ENCODE measurements around the gene SH2D5. TPM values are rescaled to one million over a fixed set of nuclear protein-coding genes. Genes with fewer than 3 reads are reported as not detected.

SH2D5 gene
- total RNA-seq (2022), result 14.0 and 14.6 TPM in 2 replicates
- percentile 44 among the genes with signal in this experiment for Bru-seq, nascent RNA
- BruChase-seq, experiment 1, labeled RNA remaining after a 6-hour chase, result percentile 66 among the genes with signal in this experiment
- BruChase-seq, experiment 2, labeled RNA remaining after a 2-hour chase, result percentile 50 among the genes with signal in this experiment
- long read RNA-seq, partial matches to known transcripts, result 6 of 19 reads
- long read RNA-seq, other reads (novel, unspliced or antisense), result 11 of 19 reads

- Mint-ChIP-seq H3K9me3 (ENCODE audit: unreplicated experiment) (no peaks in the 10 kb centered on the region), H3K27ac (ENCODE audit: low read depth, unreplicated experiment) (peak within 1 kb of the TSS; percentile 90), H3K4me3 (ENCODE audit: unreplicated experiment) (peak within 1 kb of the TSS; percentile 85), H3K36me3 (ENCODE audit: insufficient read depth, unreplicated experiment) (peaks cover 26% of the 10 kb centered on the region), H3K4me1 (ENCODE audit: insufficient read depth, unreplicated experiment) (peaks cover 8% of the 10 kb centered on the region), H3K27me3 (ENCODE audit: insufficient read depth, unreplicated experiment) (no peaks in the 10 kb centered on the region)
- BruUV-seq (replicated peaks), result no TSS peak
- TF ChIP-seq CTCF (IDR thresholded peaks at IDR 0.05; ENCODE audit: unreplicated experiment), result no peak
- intact Hi-C loops (cut with micrococcal nuclease), result loop anchor here (1.0 kb wide), 1 partner anchor 36 kb away; no protein-coding TSS in a partner anchor
- ChIA-PET CTCF (interaction anchor here (0.6 to 1.5 kb wide), 5 partner anchors 10 to 891 kb away, joined by 3 to 6 read pairs (median 3); no protein-coding TSS in a partner anchor), POLR2A (interaction anchor here (1.2 to 2.2 kb wide), 5 partner anchors 20 to 54 kb away, joined by 3 to 17 read pairs (median 5); partner anchors contain the start of gene HP1BP3)
- peak; percentile 97 for DNase-seq (ENCODE audit: unreplicated experiment)
Measured at GRCh38 chr1:20732588-20733359, at the start of gene SH2D5. SH2D5 (minus strand) TSS chr1:20732703; CDS start chr1:20728044, 4,659 bp downstream.

- DNase-seq (ENCODE audit: unreplicated experiment), result peak; percentile 21
- POLR2A ChIA-PET, result interaction anchor here (4.0 kb wide), 1 partner anchor 11 kb away, joined by 26 read pairs; the partner anchor contains the start of gene HP1BP3
- no peak overlapping the region for H3K4me3 Mint-ChIP-seq (ENCODE audit: unreplicated experiment)
- no peak overlapping the region for H3K27ac Mint-ChIP-seq (ENCODE audit: low read depth, unreplicated experiment)
- H3K4me1 Mint-ChIP-seq (ENCODE audit: insufficient read depth, unreplicated experiment), result peaks cover 22% of the 10 kb centered on the region
- peaks cover 84% of the 10 kb centered on the region for H3K36me3 Mint-ChIP-seq (ENCODE audit: insufficient read depth, unreplicated experiment)
- TSS peak; percentile 6 for BruUV-seq (replicated peaks)
- intact Hi-C loops (cut with micrococcal nuclease), result no loop called here
- H3K27me3 Mint-ChIP-seq (ENCODE audit: insufficient read depth, unreplicated experiment), result no peaks in the 10 kb centered on the region
- TF ChIP-seq CTCF (IDR thresholded peaks at IDR 0.05; ENCODE audit: unreplicated experiment), result no peak
- no peaks in the 10 kb centered on the region for H3K9me3 Mint-ChIP-seq (ENCODE audit: unreplicated experiment)
- CTCF ChIA-PET, result no interaction called here
Measured at GRCh38 chr1:20775700-20776099, 43.2 kb upstream of the SH2D5 start.

GRCh38 chr1:20771780-20772179 lies 39.3 kb upstream of the SH2D5 start:
- no peak for DNase-seq (ENCODE audit: unreplicated experiment)
- POLR2A ChIA-PET, result interaction anchor here (0.7 kb wide), 1 partner anchor 15 kb away, joined by 3 read pairs; no protein-coding TSS in a partner anchor
- H3K4me3 Mint-ChIP-seq (ENCODE audit: unreplicated experiment), result no peak overlapping the region
- CTCF ChIA-PET, result interaction anchor here (0.6 kb wide), 1 partner anchor 12 kb away, joined by 3 read pairs; no protein-coding TSS in a partner anchor
- no peak for TF ChIP-seq CTCF (IDR thresholded peaks at IDR 0.05; ENCODE audit: unreplicated experiment)
- intact Hi-C loops (cut with micrococcal nuclease), result no loop called here
- peaks cover 92% of the 10 kb centered on the region for H3K36me3 Mint-ChIP-seq (ENCODE audit: insufficient read depth, unreplicated experiment)
- H3K9me3 Mint-ChIP-seq (ENCODE audit: unreplicated experiment), result no peaks in the 10 kb centered on the region
- H3K4me1 Mint-ChIP-seq (ENCODE audit: insufficient read depth, unreplicated experiment), result peaks cover 9% of the 10 kb centered on the region
- no peaks in the 10 kb centered on the region for H3K27me3 Mint-ChIP-seq (ENCODE audit: insufficient read depth, unreplicated experiment)
- peak overlapping the region; percentile 67 for H3K27ac Mint-ChIP-seq (ENCODE audit: low read depth, unreplicated experiment)
- BruUV-seq (replicated peaks), result no TSS peak

Measured in MCF 10A (cell line).